OCI-LY3 (cell line): ENCODE results near the gene ARHGAP24.

Experiments used
- CTCF ChIP-seq: fragments of 200-600, 300-600 bp; sonication (generic); IDR thresholded peaks from 2 replicates; pipeline ENCODE4 v1.5.1; 2014; ENCODE audit warnings: antibody characterized with exemption, low read length, low read depth
- EZH2phosphoT487 ChIP-seq: fragments of 200-600 bp; shearing (Covaris generic); IDR thresholded peaks from 2 replicates; pipeline ENCODE4 v1.6.1; 2018; ENCODE audit warnings: antibody characterized with exemption, mixed run types, low read depth

GRCh38 chr4:85986266-85986665 is 511.3 kb downstream of the ARHGAP24 start:
- TF ChIP-seq CTCF: no peak
- no peak for TF ChIP-seq EZH2phosphoT487
